Renal cortical epithelial cell (primary cell): ENCODE results near the gene ZSCAN5C. TPM values are rescaled to one million over a fixed set of nuclear protein-coding genes. Genes with fewer than 3 reads are reported as not detected.
"Not testable (repeated sequence)": the region's sequence is repeated elsewhere in the genome, so short reads cannot be mapped to it uniquely, and the experiment has no call there.

Experiments
- DNase-seq: peaks from one replicate; pipeline ENCODE4 v3.0.0-alpha.2; 2011; ENCODE audit warnings: low read depth
- total RNA-seq: library from RNA; depleted of rRNA; stranded (reverse); fragments of >200 nt; gene quantifications from 2 replicates; pipeline ENCODE4 v1.2.3, GENCODE V29; 2014

ZSCAN5C gene
- total RNA-seq, 1 donor from 2014 or later = not detected

- DNase-seq = no peak
These were observed 8.0 kb upstream of the ZSCAN5C start for GRCh38 chr19:56193981-56194640.

GRCh38 chr19:56197646-56198045 lies 4.4 kb upstream of the ZSCAN5C start, which contains the start of gene ZSCAN5B:
Gene ZSCAN5B (minus strand): TSS chr19:56197783. CDS start chr19:56193052, 4,731 bp downstream.
- DNase-seq = not testable (repeated sequence)

GRCh38 chr19:56199687-56200086 lies 2.4 kb upstream of the ZSCAN5C start:
- DNase-seq = no peak

GRCh38 chr19:56207581-56207980 lies 5.5 kb downstream of the ZSCAN5C start:
- not testable (repeated sequence) for DNase-seq

GRCh38 chr19:56209091-56209490 lies 7.0 kb downstream of the ZSCAN5C start:
- no peak for DNase-seq

GRCh38 chr19:56210036-56210435 lies 8.0 kb downstream of the ZSCAN5C start:
- DNase-seq = not testable (repeated sequence)

GRCh38 chr19:56211718-56212117 lies 9.6 kb downstream of the ZSCAN5C start:
- DNase-seq = no peak

- no peak for DNase-seq
These were observed 15.2 kb downstream of the ZSCAN5C start for GRCh38 chr19:56217039-56217949.

GRCh38 chr19:56218961-56219360 lies 16.9 kb downstream of the ZSCAN5C start:
- no peak for DNase-seq

GRCh38 chr19:56221442-56221841 lies 19.4 kb downstream of the ZSCAN5C start:
- DNase-seq = not testable (repeated sequence)

GRCh38 chr19:56221851-56222250 lies 19.8 kb downstream of the ZSCAN5C start:
- no peak for DNase-seq

GRCh38 chr19:56222901-56223300 lies 20.8 kb downstream of the ZSCAN5C start:
- DNase-seq = no peak

GRCh38 chr19:56223481-56223880 lies 21.4 kb downstream of the ZSCAN5C start:
- no peak for DNase-seq

GRCh38 chr19:56245121-56245740 lies 43.2 kb downstream of the ZSCAN5C start:
- no peak for DNase-seq

- not testable (repeated sequence) for DNase-seq
These were observed 43.7 kb downstream of the ZSCAN5C start for GRCh38 chr19:56245764-56246163.

- not testable (repeated sequence) for DNase-seq
These were observed 46.8 kb downstream of the ZSCAN5C start for GRCh38 chr19:56248736-56249338.

GRCh38 chr19:56252699-56253422 lies 50.8 kb downstream of the ZSCAN5C start:
- peak; percentile 58 for DNase-seq

- DNase-seq = peak; percentile 64
These were observed 51.7 kb downstream of the ZSCAN5C start for GRCh38 chr19:56253737-56254136.

- DNase-seq = no peak
These were observed 56.2 kb downstream of the ZSCAN5C start for GRCh38 chr19:56258272-56258671.
